Measurements from ENCODE around the gene GABRR2.

Gene GABRR2

GRCh38 chr6:89353118-89353556, 38.0 kb upstream of the GABRR2 start:
- peak overlapping the region; percentile 88 for H3K27ac ChIP-seq (ENCODE audit: low read depth, low read length)
- H3K9ac ChIP-seq (ENCODE audit: low read length in 5 of 5) = peak overlapping the region in 4 of 5 donors; percentile 76 to 97 (median 92)
- H3K27me3 ChIP-seq (ENCODE audit: control insufficient read depth in 5 of 5, insufficient read depth in 4 of 5, low read length in 5 of 5) = no peaks in the 10 kb centered on the region
- H3K9me3 ChIP-seq (ENCODE audit: control insufficient read depth in 5 of 5, low read length in 5 of 5) = no peaks in the 10 kb centered on the region
- H3K4me3 ChIP-seq (ENCODE audit: low read depth in 1 of 5, low read length in 5 of 5) = peak overlapping the region in 4 of 5 donors; percentile 84 to 98 (median 90)
- peaks cover 4 to 48% (median 34%) of the 10 kb centered on the region in 5 donors for H3K4me1 ChIP-seq (ENCODE audit: control insufficient read depth in 5 of 5, insufficient read depth in 5 of 5, low read length in 5 of 5)
- H3K36me3 ChIP-seq (ENCODE audit: control insufficient read depth in 5 of 5, insufficient read depth in 5 of 5, low read length in 5 of 5) = no peaks in the 10 kb centered on the region

GRCh38 chr6:89352278-89353117, 37.4 kb upstream of the GABRR2 start, which contains the start of gene UBE2J1:
TSS of gene UBE2J1 (minus strand) at chr6:89352722. CDS start at chr6:89352569, 153 bp downstream.
- Histone ChIP-seq H3K36me3 (ENCODE audit: control insufficient read depth in 5 of 5, insufficient read depth in 5 of 5, low read length in 5 of 5) (no peaks in the 10 kb centered on the region), H3K4me3 (ENCODE audit: low read depth in 1 of 5, low read length in 5 of 5) (peak within 1 kb of the TSS; percentile 84 to 98 (median 92)), H3K9me3 (ENCODE audit: control insufficient read depth in 5 of 5, low read length in 5 of 5) (no peaks in the 10 kb centered on the region), H3K27ac (ENCODE audit: low read depth, low read length) (peak within 1 kb of the TSS; percentile 88), H3K27me3 (ENCODE audit: control insufficient read depth in 5 of 5, insufficient read depth in 4 of 5, low read length in 5 of 5) (no peaks in the 10 kb centered on the region), H3K4me1 (ENCODE audit: control insufficient read depth in 5 of 5, insufficient read depth in 5 of 5, low read length in 5 of 5) (peaks cover 4 to 49% (median 39%) of the 10 kb centered on the region in 5 donors), H3K9ac (ENCODE audit: low read length in 5 of 5) (peak within 1 kb of the TSS; percentile 91 to 98 (median 95))

- Histone ChIP-seq H3K9ac (ENCODE audit: low read length in 5 of 5) (peak overlapping the region; percentile 91 to 98 (median 95)), H3K4me1 (ENCODE audit: control insufficient read depth in 5 of 5, insufficient read depth in 5 of 5, low read length in 5 of 5) (peaks cover 4 to 48% (median 38%) of the 10 kb centered on the region in 5 donors), H3K4me3 (ENCODE audit: low read depth in 1 of 5, low read length in 5 of 5) (peak overlapping the region; percentile 84 to 98 (median 92)), H3K36me3 (ENCODE audit: control insufficient read depth in 5 of 5, insufficient read depth in 5 of 5, low read length in 5 of 5) (no peaks in the 10 kb centered on the region), H3K27me3 (ENCODE audit: control insufficient read depth in 5 of 5, insufficient read depth in 4 of 5, low read length in 5 of 5) (no peaks in the 10 kb centered on the region), H3K9me3 (ENCODE audit: control insufficient read depth in 5 of 5, low read length in 5 of 5) (no peaks in the 10 kb centered on the region), H3K27ac (ENCODE audit: low read depth, low read length) (peak overlapping the region; percentile 88)
Observed at GRCh38 chr6:89351671-89352277, 36.7 kb upstream of the GABRR2 start.

- peak overlapping the region; percentile 49 for H3K27ac ChIP-seq (ENCODE audit: low read depth, low read length)
- H3K4me1 ChIP-seq (ENCODE audit: control insufficient read depth in 5 of 5, insufficient read depth in 5 of 5, low read length in 5 of 5) = peaks cover 4 to 48% (median 38%) of the 10 kb centered on the region in 5 donors
- H3K9me3 ChIP-seq (ENCODE audit: control insufficient read depth in 5 of 5, low read length in 5 of 5) = no peaks in the 10 kb centered on the region
- H3K36me3 ChIP-seq (ENCODE audit: control insufficient read depth in 5 of 5, insufficient read depth in 5 of 5, low read length in 5 of 5) = no peaks in the 10 kb centered on the region
- peak overlapping the region in 4 of 5 donors; percentile 39 to 88 (median 68) for H3K4me3 ChIP-seq (ENCODE audit: low read depth in 1 of 5, low read length in 5 of 5)
- peak overlapping the region in 4 of 5 donors; percentile 7 to 59 (median 47) for H3K9ac ChIP-seq (ENCODE audit: low read length in 5 of 5)
- no peaks in the 10 kb centered on the region for H3K27me3 ChIP-seq (ENCODE audit: control insufficient read depth in 5 of 5, insufficient read depth in 4 of 5, low read length in 5 of 5)
Observed at GRCh38 chr6:89350281-89350966, 35.3 kb upstream of the GABRR2 start.

GRCh38 chr6:89348372-89348771, 33.3 kb upstream of the GABRR2 start:
- H3K36me3 ChIP-seq (ENCODE audit: control insufficient read depth in 5 of 5, insufficient read depth in 5 of 5, low read length in 5 of 5) = no peaks in the 10 kb centered on the region
- H3K4me1 ChIP-seq (ENCODE audit: control insufficient read depth in 5 of 5, insufficient read depth in 5 of 5, low read length in 5 of 5) = peaks cover 4 to 53% (median 36%) of the 10 kb centered on the region in 5 donors
- H3K4me3 ChIP-seq (ENCODE audit: low read depth in 1 of 5, low read length in 5 of 5) = no peak overlapping the region
- H3K9ac ChIP-seq (ENCODE audit: low read length in 5 of 5) = no peak overlapping the region
- no peaks in the 10 kb centered on the region for H3K9me3 ChIP-seq (ENCODE audit: control insufficient read depth in 5 of 5, low read length in 5 of 5)
- H3K27ac ChIP-seq (ENCODE audit: low read depth, low read length) = no peak overlapping the region
- no peaks in the 10 kb centered on the region for H3K27me3 ChIP-seq (ENCODE audit: control insufficient read depth in 5 of 5, insufficient read depth in 4 of 5, low read length in 5 of 5)

- no peak overlapping the region for H3K4me3 ChIP-seq (ENCODE audit: low read depth in 1 of 5, low read length in 5 of 5)
- H3K27ac ChIP-seq (ENCODE audit: low read depth, low read length) = no peak overlapping the region
- H3K9me3 ChIP-seq (ENCODE audit: control insufficient read depth in 5 of 5, low read length in 5 of 5) = no peaks in the 10 kb centered on the region
- no peaks in the 10 kb centered on the region for H3K27me3 ChIP-seq (ENCODE audit: control insufficient read depth in 5 of 5, insufficient read depth in 4 of 5, low read length in 5 of 5)
- H3K4me1 ChIP-seq (ENCODE audit: control insufficient read depth in 5 of 5, insufficient read depth in 5 of 5, low read length in 5 of 5) = peaks cover 4 to 49% (median 31%) of the 10 kb centered on the region in 5 donors
- H3K36me3 ChIP-seq (ENCODE audit: control insufficient read depth in 5 of 5, insufficient read depth in 5 of 5, low read length in 5 of 5) = no peaks in the 10 kb centered on the region
- H3K9ac ChIP-seq (ENCODE audit: low read length in 5 of 5) = no peak overlapping the region
Observed at GRCh38 chr6:89347825-89348224, 32.7 kb upstream of the GABRR2 start.

- peaks cover 4 to 40% (median 25%) of the 10 kb centered on the region in 5 donors for H3K4me1 ChIP-seq (ENCODE audit: control insufficient read depth in 5 of 5, insufficient read depth in 5 of 5, low read length in 5 of 5)
- H3K27ac ChIP-seq (ENCODE audit: low read depth, low read length) = no peak overlapping the region
- H3K27me3 ChIP-seq (ENCODE audit: control insufficient read depth in 5 of 5, insufficient read depth in 4 of 5, low read length in 5 of 5) = no peaks in the 10 kb centered on the region
- H3K36me3 ChIP-seq (ENCODE audit: control insufficient read depth in 5 of 5, insufficient read depth in 5 of 5, low read length in 5 of 5) = peaks cover 5 to 8% (median 6%) of the 10 kb centered on the region in 5 donors
- no peaks in the 10 kb centered on the region for H3K9me3 ChIP-seq (ENCODE audit: control insufficient read depth in 5 of 5, low read length in 5 of 5)
- no peak overlapping the region for H3K4me3 ChIP-seq (ENCODE audit: low read depth in 1 of 5, low read length in 5 of 5)
- H3K9ac ChIP-seq (ENCODE audit: low read length in 5 of 5) = no peak overlapping the region
Observed at GRCh38 chr6:89346433-89346832, 31.3 kb upstream of the GABRR2 start.

- H3K9me3 ChIP-seq (ENCODE audit: control insufficient read depth in 5 of 5, low read length in 5 of 5) = no peaks in the 10 kb centered on the region
- peaks cover 0 to 7% (median 0%) of the 10 kb centered on the region in 5 donors for H3K4me1 ChIP-seq (ENCODE audit: control insufficient read depth in 5 of 5, insufficient read depth in 5 of 5, low read length in 5 of 5)
- H3K4me3 ChIP-seq (ENCODE audit: low read depth in 1 of 5, low read length in 5 of 5) = no peak overlapping the region
- H3K36me3 ChIP-seq (ENCODE audit: control insufficient read depth in 5 of 5, insufficient read depth in 5 of 5, low read length in 5 of 5) = peaks cover 25 to 44% (median 40%) of the 10 kb centered on the region in 5 donors
- no peak overlapping the region for H3K27ac ChIP-seq (ENCODE audit: low read depth, low read length)
- no peak overlapping the region for H3K9ac ChIP-seq (ENCODE audit: low read length in 5 of 5)
- H3K27me3 ChIP-seq (ENCODE audit: control insufficient read depth in 5 of 5, insufficient read depth in 4 of 5, low read length in 5 of 5) = no peaks in the 10 kb centered on the region
Observed at GRCh38 chr6:89339565-89339964, 24.5 kb upstream of the GABRR2 start.

- H3K27me3 ChIP-seq (ENCODE audit: control insufficient read depth in 5 of 5, insufficient read depth in 4 of 5, low read length in 5 of 5) = no peaks in the 10 kb centered on the region
- peaks cover 0 to 7% (median 0%) of the 10 kb centered on the region in 5 donors for H3K4me1 ChIP-seq (ENCODE audit: control insufficient read depth in 5 of 5, insufficient read depth in 5 of 5, low read length in 5 of 5)
- H3K36me3 ChIP-seq (ENCODE audit: control insufficient read depth in 5 of 5, insufficient read depth in 5 of 5, low read length in 5 of 5) = peaks cover 27 to 48% (median 37%) of the 10 kb centered on the region in 5 donors
- no peaks in the 10 kb centered on the region for H3K9me3 ChIP-seq (ENCODE audit: control insufficient read depth in 5 of 5, low read length in 5 of 5)
- H3K4me3 ChIP-seq (ENCODE audit: low read depth in 1 of 5, low read length in 5 of 5) = no peak overlapping the region
- no peak overlapping the region for H3K27ac ChIP-seq (ENCODE audit: low read depth, low read length)
- H3K9ac ChIP-seq (ENCODE audit: low read length in 5 of 5) = no peak overlapping the region
Observed at GRCh38 chr6:89335164-89335563, 20.1 kb upstream of the GABRR2 start.
